Measurements from ENCODE around the gene CEP112. TPM values are rescaled to one million over a fixed set of nuclear protein-coding genes. Genes with fewer than 3 reads are reported as not detected.

The CEP112 gene
- polyA plus RNA-seq, 1 donor (not counting 4 experiments of a cell fraction or from before 2014, with no cell fraction given), result 2.6 TPM

DNA sequence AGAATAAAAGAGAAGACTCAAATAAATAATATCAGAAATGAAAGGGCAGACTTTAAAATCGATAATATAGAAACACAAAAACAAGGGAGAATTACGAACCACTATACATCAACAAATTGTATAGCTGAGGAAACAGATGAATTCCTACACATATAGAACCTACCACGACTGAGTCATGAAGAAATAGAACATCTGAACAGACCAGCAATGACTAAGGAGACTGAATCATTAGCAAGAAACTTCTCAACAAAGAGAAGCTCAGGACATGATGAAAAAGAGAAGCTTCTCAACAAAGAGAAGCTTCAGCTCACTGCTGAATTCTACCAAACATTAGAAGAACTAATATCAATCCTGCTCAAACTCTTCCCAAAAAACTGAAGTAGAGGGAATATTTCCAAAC, 255.9 kb downstream of the CEP112 start:
- peak; percentile 26 for FAIRE-seq
- dilution Hi-C loops (cut with MboI; ENCODE audit: extremely low pct_ligation_motif_present, low sequenced_read_pairs), result no loop called here

DNA sequence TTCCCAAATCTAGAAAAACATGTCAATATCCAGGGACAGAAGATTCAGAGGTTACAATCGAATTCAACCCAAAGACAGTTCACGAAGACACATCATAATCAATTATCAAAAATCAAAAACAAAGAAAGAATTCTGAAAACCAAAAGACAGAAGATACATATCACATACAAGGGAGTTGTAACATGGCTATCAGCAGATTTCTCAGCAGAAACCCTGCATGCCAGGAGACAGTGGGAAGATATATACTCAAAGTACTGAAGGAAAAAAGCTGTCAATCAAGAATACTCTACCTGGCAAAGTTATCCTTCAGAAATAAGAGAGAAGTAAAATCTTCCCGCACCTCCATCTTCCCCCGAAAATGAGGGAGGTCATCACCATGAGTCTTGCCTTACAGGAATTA, 258.6 kb downstream of the CEP112 start:
- Histone ChIP-seq H3K36me3 (ENCODE audit: control insufficient read depth in 2 of 2, extremely low read depth in 1 of 2, insufficient read depth in 2 of 2, low read length in 2 of 2) (no peaks in the 10 kb centered on the region), H3K4me1 (ENCODE audit: control insufficient read depth, extremely low read depth, insufficient read depth, low read length) (no peaks in the 10 kb centered on the region), H3K4me3 (ENCODE audit: control insufficient read depth in 2 of 3, extremely low read depth in 1 of 3, insufficient read depth in 2 of 3, low read depth in 1 of 3, low read length in 3 of 3) (no peak overlapping the region), H3K9me1 (ENCODE audit: control insufficient read depth, extremely low read depth, insufficient read depth, low read length) (no peaks in the 10 kb centered on the region), H3K79me2 (ENCODE audit: control insufficient read depth, insufficient read depth, low read length) (no peaks in the 10 kb centered on the region), H4K20me1 (ENCODE audit: control insufficient read depth, extremely low read depth, insufficient read depth, low read length) (no peaks in the 10 kb centered on the region), H3K27me3 (ENCODE audit: control insufficient read depth, extremely low read depth, insufficient read depth, low read length) (no peaks in the 10 kb centered on the region), H3K4me2 (ENCODE audit: control insufficient read depth, extremely low read depth, insufficient read depth, low read depth, low read length) (no peak overlapping the region), H3K27ac (ENCODE audit: control insufficient read depth, insufficient read depth, low read length) (no peak overlapping the region), H3K9me3 (ENCODE audit: control insufficient read depth, low read depth, low read length) (no peaks in the 10 kb centered on the region), H2AFZ (ENCODE audit: control insufficient read depth, low read length) (no peak overlapping the region), H3K9ac (ENCODE audit: control insufficient read depth, extremely low read depth, insufficient read depth, low read length) (no peak overlapping the region)
- no peak for TF ChIP-seq EZH2 (IDR thresholded peaks at IDR 0.05; ENCODE audit: low read length)
- TF ChIP-seq, protein P1, sequence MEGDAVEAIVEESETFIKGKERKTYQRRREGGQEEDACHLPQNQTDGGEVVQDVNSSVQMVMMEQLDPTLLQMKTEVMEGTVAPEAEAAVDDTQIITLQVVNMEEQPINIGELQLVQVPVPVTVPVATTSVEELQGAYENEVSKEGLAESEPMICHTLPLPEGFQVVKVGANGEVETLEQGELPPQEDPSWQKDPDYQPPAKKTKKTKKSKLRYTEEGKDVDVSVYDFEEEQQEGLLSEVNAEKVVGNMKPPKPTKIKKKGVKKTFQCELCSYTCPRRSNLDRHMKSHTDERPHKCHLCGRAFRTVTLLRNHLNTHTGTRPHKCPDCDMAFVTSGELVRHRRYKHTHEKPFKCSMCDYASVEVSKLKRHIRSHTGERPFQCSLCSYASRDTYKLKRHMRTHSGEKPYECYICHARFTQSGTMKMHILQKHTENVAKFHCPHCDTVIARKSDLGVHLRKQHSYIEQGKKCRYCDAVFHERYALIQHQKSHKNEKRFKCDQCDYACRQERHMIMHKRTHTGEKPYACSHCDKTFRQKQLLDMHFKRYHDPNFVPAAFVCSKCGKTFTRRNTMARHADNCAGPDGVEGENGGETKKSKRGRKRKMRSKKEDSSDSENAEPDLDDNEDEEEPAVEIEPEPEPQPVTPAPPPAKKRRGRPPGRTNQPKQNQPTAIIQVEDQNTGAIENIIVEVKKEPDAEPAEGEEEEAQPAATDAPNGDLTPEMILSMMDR (optimal IDR thresholded peaks at IDR 0.05 in 1 of 3, IDR thresholded peaks at IDR 0.05 in 1 of 3, conservative IDR thresholded peaks at IDR 0.05 in 1 of 3; ENCODE audit: extremely low read depth in 1 of 3, insufficient read depth in 2 of 3, low read length in 3 of 3), result no peak
- FAIRE-seq (no peak), DNase-seq (ENCODE audit: low read depth, low spot score) (no peak)
- dilution Hi-C loops (cut with MboI; ENCODE audit: extremely low pct_ligation_motif_present, low sequenced_read_pairs), result no loop called here

More for the DNA sequence above, 255.9 kb downstream of the CEP112 start:
- Histone ChIP-seq H2AFZ (ENCODE audit: control insufficient read depth, low read length) (no peak overlapping the region), H3K4me1 (ENCODE audit: control insufficient read depth, extremely low read depth, insufficient read depth, low read length) (no peaks in the 10 kb centered on the region), H3K36me3 (ENCODE audit: control insufficient read depth in 2 of 2, extremely low read depth in 1 of 2, insufficient read depth in 2 of 2, low read length in 2 of 2) (no peaks in the 10 kb centered on the region), H3K9me3 (ENCODE audit: control insufficient read depth, low read depth, low read length) (no peaks in the 10 kb centered on the region), H3K27me3 (ENCODE audit: control insufficient read depth, extremely low read depth, insufficient read depth, low read length) (no peaks in the 10 kb centered on the region), H3K4me3 (ENCODE audit: control insufficient read depth in 2 of 3, extremely low read depth in 1 of 3, insufficient read depth in 2 of 3, low read depth in 1 of 3, low read length in 3 of 3) (no peak overlapping the region), H3K79me2 (ENCODE audit: control insufficient read depth, insufficient read depth, low read length) (no peaks in the 10 kb centered on the region), H3K9me1 (ENCODE audit: control insufficient read depth, extremely low read depth, insufficient read depth, low read length) (no peaks in the 10 kb centered on the region), H3K4me2 (ENCODE audit: control insufficient read depth, extremely low read depth, insufficient read depth, low read depth, low read length) (no peak overlapping the region), H3K27ac (ENCODE audit: control insufficient read depth, insufficient read depth, low read length) (no peak overlapping the region), H3K9ac (ENCODE audit: control insufficient read depth, extremely low read depth, insufficient read depth, low read length) (no peak overlapping the region), H4K20me1 (ENCODE audit: control insufficient read depth, extremely low read depth, insufficient read depth, low read length) (no peaks in the 10 kb centered on the region)
- no peak for TF ChIP-seq EZH2 (IDR thresholded peaks at IDR 0.05; ENCODE audit: low read length)
- TF ChIP-seq, protein P1 (optimal IDR thresholded peaks at IDR 0.05 in 1 of 3, IDR thresholded peaks at IDR 0.05 in 1 of 3, conservative IDR thresholded peaks at IDR 0.05 in 1 of 3; ENCODE audit: extremely low read depth in 1 of 3, insufficient read depth in 2 of 3, low read length in 3 of 3), result no peak
- DNase-seq (ENCODE audit: low read depth, low spot score), result no peak

Data from keratinocyte (primary cell).